HG03039 (cell line): Measurements from ENCODE around the gene TCF4.

Source experiments
- ATAC-seq: cut with Tn5 transposase; IDR thresholded peaks from one replicate; pipeline ENCODE4 v1.9.1; 2021; ENCODE audit warnings: mild to moderate bottlenecking, moderate library complexity; ENCODE audit not compliant: unreplicated experiment

Gene TCF4

DNA sequence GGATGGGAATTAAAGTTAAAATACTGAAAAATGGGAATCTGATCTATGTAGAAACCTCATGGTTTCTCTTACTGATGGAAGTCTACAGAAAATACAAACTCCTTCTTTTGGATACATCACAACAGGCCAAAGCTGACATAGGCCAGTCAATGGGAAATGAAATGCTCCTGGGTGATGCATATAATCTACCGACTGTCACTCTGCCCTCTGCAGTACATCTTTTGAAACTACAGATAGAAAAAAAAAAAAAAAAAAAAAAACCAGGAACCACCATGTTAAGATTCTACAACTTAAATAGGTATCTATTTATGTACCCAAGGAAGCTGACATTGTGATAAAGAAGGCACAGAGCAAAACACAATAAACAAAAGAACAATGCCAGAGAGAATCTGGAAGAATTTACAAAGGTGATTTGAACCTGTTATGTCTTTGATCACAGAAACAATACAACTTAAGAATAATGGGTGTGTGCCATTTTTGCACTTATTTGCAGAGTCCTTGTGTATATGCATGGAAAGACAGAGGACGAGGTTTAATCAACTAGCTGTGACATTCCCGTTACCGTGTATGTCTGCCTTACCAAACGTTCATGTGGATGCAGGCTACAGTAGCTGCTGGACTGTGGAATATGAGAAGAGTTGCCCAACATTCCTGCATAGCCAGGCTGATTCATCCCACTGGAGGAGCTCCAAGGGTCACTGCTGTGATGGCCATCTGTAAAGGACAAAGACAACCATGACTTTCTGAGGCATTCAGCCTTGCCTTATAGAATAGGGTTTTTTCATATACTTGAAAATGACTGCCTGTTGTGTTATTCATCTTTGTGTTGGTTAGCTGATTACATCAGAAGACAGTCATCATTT lies 312.7 kb downstream of the TCF4 start:
- no peak for ATAC-seq

- no peak for ATAC-seq
Observed at GRCh38 chr18:55272510-55273243, 315.3 kb downstream of the TCF4 start.

DNA sequence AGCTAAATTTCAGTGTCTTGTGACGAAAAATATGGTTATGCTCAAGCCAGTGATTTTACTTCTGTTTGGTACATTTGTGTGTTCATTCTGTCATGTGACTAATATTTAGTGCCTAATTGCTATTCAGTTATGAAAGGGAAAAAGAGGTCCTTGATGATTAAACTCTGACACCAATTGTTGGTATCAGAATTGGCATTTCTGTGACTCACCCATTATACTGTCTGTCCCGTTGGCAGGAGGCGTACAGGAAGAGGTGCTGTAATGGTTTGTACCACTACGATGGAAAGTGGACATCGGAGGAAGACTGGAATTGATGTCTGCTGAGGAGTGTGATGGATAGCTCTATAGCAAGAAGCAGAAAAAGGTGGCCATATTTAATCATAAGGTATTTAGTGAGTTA lies 318.4 kb downstream of the TCF4 start:
- ATAC-seq: no peak

GRCh38 chr18:55268628-55269275 lies 319.2 kb downstream of the TCF4 start:
- no peak for ATAC-seq

GRCh38 chr18:55268151-55268601 lies 319.8 kb downstream of the TCF4 start:
- peak; percentile 59 for ATAC-seq

DNA sequence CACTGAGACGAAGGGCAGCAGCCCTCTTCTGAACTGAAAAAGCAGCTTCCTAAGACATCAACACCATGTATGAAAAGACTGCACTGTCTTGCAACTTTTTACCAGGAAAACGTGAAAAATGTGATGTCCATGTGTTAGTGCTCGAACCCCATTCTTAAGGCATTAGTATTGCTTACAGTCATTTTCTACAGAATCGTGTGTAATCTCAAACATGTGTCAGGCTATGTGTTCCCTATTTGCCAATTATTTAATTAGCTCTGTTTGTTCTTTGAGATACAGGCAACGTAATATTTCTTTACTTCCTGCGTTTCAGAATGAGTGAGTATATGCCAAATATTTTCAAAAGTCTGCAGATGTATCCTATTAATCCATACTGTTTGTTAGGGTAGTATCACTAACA lies 321.0 kb downstream of the TCF4 start:
- ATAC-seq: no peak

GRCh38 chr18:55265984-55266383 lies 322.0 kb downstream of the TCF4 start:
- no peak for ATAC-seq

DNA sequence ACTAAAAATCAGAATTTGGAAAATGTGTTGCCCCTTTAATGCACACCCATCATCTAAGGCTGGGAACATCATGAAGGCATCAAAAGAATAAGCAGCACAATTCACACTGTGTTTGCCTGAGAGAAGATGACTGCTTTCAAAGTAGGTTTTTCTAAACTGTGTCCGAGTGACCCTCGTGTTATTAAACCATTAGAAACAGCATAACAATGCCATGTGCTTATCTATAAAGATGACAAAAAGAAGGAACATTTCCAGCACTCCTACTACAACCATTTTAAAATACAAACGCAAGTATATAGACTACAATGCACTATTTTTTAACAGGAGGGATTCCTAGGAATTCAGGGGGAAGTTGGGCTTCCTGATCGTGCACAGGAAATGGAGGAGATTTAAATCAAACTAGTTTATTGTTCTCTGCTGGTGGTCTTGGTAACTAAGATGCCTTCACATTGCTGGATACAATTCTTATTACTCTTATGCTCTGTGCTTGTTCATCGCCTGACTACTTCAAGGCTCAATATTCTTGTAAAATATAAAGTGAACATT lies 322.8 kb downstream of the TCF4 start:
- ATAC-seq: no peak

DNA sequence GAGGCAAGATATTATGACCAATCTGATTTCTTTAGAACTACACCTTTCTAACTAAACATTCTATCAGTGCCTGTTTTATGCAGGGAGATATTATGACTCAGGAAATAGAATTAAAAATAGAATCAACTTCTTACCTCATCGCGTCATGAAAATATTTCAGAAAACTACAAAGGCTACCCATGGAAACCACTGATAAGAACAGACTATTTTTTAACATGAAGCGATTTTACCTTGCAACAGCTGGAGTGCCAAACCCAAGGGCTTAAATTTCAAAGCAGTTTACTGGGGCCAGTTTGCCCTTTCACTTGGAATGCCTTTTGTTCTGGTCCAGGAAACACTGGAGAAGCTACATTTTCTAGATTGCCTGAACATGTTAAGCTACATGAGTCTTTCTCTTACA lies 323.9 kb downstream of the TCF4 start:
- no peak for ATAC-seq

DNA sequence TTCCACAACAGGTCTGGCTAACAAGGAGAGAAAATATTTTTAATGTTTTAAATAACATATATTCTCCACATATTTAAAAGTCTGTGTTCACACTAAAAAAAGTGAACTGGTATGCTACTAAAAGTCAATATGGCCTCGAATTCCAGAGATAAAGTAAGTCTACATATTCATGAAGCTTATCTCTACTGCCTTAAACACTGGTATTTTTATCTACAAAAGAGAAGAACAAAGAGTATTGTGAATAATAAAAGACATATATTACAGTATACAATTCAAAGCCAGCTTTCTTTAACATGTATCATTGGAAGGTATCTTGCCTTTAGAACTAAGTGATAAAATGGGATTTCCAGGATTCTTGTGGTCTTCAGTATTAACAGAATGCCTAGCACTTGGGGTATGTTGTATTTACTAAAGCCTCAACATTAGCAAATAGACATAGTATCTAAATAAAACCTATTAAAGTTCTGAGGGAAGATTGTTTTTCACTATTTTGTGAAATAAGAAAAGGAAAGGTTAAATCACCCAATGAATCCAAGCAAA lies 325.9 kb downstream of the TCF4 start:
- no peak for ATAC-seq

GRCh38 chr18:55261253-55261652 lies 326.7 kb downstream of the TCF4 start:
- ATAC-seq: no peak

DNA sequence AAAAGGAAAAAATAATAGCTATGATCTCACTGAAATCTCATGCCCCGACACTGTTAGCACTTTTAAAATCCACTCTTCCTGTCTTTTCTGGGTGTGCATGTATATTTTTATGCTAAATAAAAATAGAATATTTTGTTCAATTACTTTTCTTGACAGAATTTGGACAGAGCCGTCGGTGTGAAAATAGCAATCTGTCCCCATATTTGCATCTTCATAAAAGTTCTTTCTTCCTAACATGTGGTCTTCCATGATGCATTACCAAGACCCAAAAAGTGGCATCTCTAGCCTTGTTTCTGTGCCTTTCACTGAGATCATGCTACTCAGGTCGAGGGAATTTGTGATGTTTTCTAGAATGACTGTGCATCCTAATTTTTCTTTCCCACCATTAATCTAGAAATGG lies 329.9 kb downstream of the TCF4 start:
- no peak for ATAC-seq

GRCh38 chr18:55256929-55257289 lies 331.1 kb downstream of the TCF4 start:
- no peak for ATAC-seq

GRCh38 chr18:55256226-55256928 lies 331.6 kb downstream of the TCF4 start:
- no peak for ATAC-seq

- no peak for ATAC-seq
Observed at GRCh38 chr18:55253814-55254213, 334.2 kb downstream of the TCF4 start.

DNA sequence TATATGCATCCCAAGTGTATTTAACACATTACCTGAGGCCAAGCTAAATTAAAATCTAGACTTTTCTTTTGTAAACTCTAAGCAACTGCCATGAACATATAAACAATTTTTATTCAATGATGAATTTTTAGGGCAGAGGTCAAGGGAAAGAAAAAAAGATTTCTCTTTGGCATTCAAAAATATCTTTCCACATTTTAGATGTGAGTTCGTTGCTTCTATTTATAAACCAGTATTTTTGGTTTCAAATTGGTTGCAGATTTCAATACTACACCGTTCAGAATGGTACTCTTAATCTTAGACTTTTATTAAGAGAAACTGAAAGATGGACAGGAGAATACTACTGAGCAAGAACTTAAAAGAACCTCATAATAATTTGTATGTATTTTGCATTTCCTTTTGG lies 335.1 kb downstream of the TCF4 start:
- ATAC-seq: no peak

- no peak for ATAC-seq
Observed at GRCh38 chr18:55252053-55252675, 335.8 kb downstream of the TCF4 start.

- no peak for ATAC-seq
Observed at GRCh38 chr18:55251254-55251971, 336.6 kb downstream of the TCF4 start.

GRCh38 chr18:55250768-55251173 lies 337.2 kb downstream of the TCF4 start:
- ATAC-seq: peak; percentile 38
